Caco-2 (cell line): ENCODE results near the gene GNG7. TPM values are rescaled to one million over a fixed set of nuclear protein-coding genes. Genes with fewer than 3 reads are reported as not detected.

Experiments
- BruUV-seq: library from RNA; stranded (reverse); fragments of 400-500 nt; replicated peaks from 2 replicates; lab custom pipeline; 2021; lab: Mats Ljungman, UMichigan
- CTCF ChIA-PET: fragments of 300-600 bp; sonication (Branson Sonifier 250); formaldehyde crosslinking; loops from one replicate; lab custom pipeline; 2022; ENCODE audit warnings: antibody characterized with exemption; lab: Charles Lee
- POLR2A ChIA-PET: fragments of 300-600 bp; sonication (Branson Sonifier 250); formaldehyde crosslinking; loops from one replicate; lab custom pipeline; 2022; ENCODE audit warnings: antibody characterized with exemption; lab: Charles Lee
- DNase-seq, 2 experiments: peaks; one replicate each; pipeline versions ENCODE4 v3.0.0 to v3.0.0-alpha.2; 2020 to 2022
- H3K27me3 ChIP-seq: replicated peaks from 2 replicates; pipeline ENCODE4 v1.6.0; 2011; ENCODE audit warnings: low read length; ENCODE audit not compliant: control insufficient read depth, insufficient read depth
- H3K36me3 ChIP-seq: 2 replicates; pipeline ENCODE4 v1.5.1; 2011; ENCODE audit warnings: low read length; ENCODE audit not compliant: control insufficient read depth, insufficient read depth
- H3K4me1 ChIP-seq: fragments of 250-450 bp; sonication (Bioruptor Pico); 2 replicates; pipeline ENCODE4 v1.5.1; 2020; ENCODE audit warnings: mild to moderate bottlenecking
- H3K4me3 ChIP-seq: 2 replicates; pipeline ENCODE4 v1.5.1; 2011; ENCODE audit warnings: low read depth, mild to moderate bottlenecking, control low read depth, low read length
- H3K9me3 ChIP-seq: fragments of 250-450 bp; sonication (Bioruptor Pico); 2 replicates; pipeline ENCODE4 v1.5.1; 2020; ENCODE audit warnings: mild to moderate bottlenecking, moderate library complexity
- H3K27ac Mint-ChIP-seq: one replicate; pipeline ENCODE4 v1.8.0; 2022; ENCODE audit warnings: mixed read lengths; ENCODE audit not compliant: unreplicated experiment
- H3K27me3 Mint-ChIP-seq: one replicate; pipeline ENCODE4 v1.8.0; 2022; ENCODE audit warnings: mixed read lengths; ENCODE audit not compliant: insufficient read depth, unreplicated experiment
- H3K36me3 Mint-ChIP-seq: one replicate; pipeline ENCODE4 v1.8.0; 2022; ENCODE audit warnings: mild to moderate bottlenecking, mixed read lengths; ENCODE audit not compliant: insufficient read depth, unreplicated experiment
- H3K4me1 Mint-ChIP-seq: one replicate; pipeline ENCODE4 v1.8.0; 2022; ENCODE audit warnings: low read depth, mixed read lengths; ENCODE audit not compliant: unreplicated experiment
- H3K4me3 Mint-ChIP-seq: one replicate; pipeline ENCODE4 v1.8.0; 2022; ENCODE audit warnings: mild to moderate bottlenecking, moderate library complexity, mixed read lengths; ENCODE audit not compliant: unreplicated experiment
- H3K9me3 Mint-ChIP-seq: one replicate; pipeline ENCODE4 v1.8.0; 2022; ENCODE audit warnings: mixed read lengths; ENCODE audit not compliant: unreplicated experiment
- intact Hi-C: fragments of 100-400 bp; cut with micrococcal nuclease; formaldehyde crosslinking; loops from one replicate; pipeline ENCODE4 v1.10.0; 2022; ENCODE audit not compliant: unreplicated experiment
- microRNA-seq: library from miRNA; unstranded; fragments of <30 nt; microRNA quantifications from one replicate; pipeline ENCODE4 v1.2.0, GENCODE V29; 2022
- total RNA-seq: library from RNA; stranded (reverse); gene quantifications from 2 replicates; pipeline ENCODE4 v1.2.3, GENCODE V29; 2022
- TF ChIP-seq, protein P1 (sequence below), 2 experiments: fragments of 200-600 bp in 1 of 2; IDR thresholded peaks; 1 replicate in 1 of 2; 2 replicates in 1 of 2; pipeline versions ENCODE4 v1.5.1 to v1.8.0; 2011 to 2022; ENCODE audit warnings: antibody characterized with exemption in 1 of 2, control low read depth in 1 of 2, inconsistent platforms in 1 of 2, low read depth in 1 of 2, low read length in 1 of 2, mild to moderate bottlenecking in 1 of 2, moderate library complexity in 1 of 2; ENCODE audit not compliant: insufficient read depth in 1 of 2, severe bottlenecking in 1 of 2, unreplicated experiment in 1 of 2

The GNG7 gene
- total RNA-seq, 1 experiment from 2014 or later: 0.43 TPM

DNA sequence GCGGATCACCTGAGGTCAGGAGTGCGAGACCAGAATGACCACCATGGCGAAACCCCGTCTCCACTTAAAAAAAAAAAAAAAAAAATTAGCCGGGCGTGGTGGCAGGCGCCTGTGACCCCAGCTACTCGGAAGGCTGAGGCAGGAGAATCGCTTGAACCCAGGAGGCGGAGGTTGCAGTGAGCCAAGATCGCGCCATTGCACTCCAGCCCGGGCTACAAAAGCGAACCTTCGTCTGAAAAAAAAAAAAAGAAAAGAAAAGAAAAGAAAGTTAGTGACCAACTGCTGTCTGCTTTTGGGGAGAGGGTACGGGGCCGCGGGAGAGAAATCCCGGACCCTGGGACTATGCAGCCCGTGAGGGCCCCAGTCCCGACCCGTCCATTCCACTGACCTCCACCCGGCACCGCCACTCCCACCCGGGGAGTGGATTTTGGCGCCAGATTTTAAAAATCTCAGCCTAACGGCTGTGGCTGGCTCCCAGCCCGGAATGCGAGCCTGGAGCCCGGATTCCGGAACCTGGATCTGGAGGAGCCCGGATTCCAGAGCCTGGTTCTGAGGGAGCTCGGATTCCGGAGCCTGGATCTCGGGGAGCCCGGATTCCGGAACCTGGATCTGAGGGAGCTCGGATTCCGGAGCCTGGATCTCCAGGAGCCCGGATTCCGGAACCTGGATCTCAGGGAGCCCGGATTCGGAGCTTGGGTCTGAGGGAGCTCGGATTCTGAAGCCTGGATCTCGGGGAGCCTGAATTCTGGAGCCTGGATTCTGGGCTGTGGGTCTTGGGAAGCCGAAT lies 239.7 kb downstream of the GNG7 start:
- no peak overlapping the region for H3K27ac Mint-ChIP-seq

DNA sequence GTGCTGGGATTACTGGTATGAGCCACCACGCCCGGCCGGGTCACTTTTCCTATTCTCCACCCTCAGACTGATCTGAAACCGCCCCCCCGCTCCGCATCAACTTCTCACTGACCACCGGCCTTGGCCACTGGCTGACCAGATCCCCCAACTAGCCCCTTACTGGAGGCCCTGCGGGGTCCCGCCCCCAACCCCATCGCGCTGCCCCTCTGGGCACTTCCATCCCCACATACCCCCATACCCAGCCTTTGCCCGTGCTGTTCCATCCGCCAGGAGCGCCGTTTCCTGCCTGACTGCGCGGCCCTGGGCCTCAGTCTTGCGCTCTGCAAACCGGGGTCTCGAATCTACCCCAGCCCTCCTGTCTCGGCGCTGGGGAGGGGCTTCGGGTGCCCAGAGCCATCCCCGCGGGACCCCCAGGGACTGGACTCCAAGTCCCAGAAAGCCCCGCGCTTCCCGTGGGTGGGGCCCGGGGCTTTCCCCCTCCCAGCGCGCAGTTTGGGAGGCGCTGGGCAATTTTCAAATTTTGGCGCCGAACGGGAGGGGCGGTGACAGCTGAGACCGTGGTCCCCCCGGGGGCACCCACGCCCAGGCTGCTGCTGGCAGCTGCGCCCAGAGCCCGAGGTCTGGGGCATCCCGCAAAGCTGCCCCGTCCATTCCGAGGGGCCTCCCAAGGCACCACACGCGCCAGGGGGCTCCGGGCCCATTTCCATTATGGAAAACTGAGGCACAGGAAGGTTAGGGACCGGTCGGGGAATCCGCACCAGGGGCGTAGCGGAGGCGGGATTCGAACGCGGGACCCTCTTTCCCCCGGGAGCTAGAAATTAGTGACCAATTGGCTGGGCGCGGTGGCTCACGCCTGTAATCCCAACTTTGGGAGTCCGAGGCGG lies 240.5 kb downstream of the GNG7 start:
- H3K4me3 ChIP-seq: no peak overlapping the region
- intact Hi-C loops: no loop called here
- no peaks in the 10 kb centered on the region for H3K4me1 Mint-ChIP-seq
- no peaks in the 10 kb centered on the region for H3K27me3 ChIP-seq
- no peaks in the 10 kb centered on the region for H3K4me1 ChIP-seq
- no TSS peak for BruUV-seq
- no peaks in the 10 kb centered on the region for H3K27me3 Mint-ChIP-seq
- TF ChIP-seq, protein P1, sequence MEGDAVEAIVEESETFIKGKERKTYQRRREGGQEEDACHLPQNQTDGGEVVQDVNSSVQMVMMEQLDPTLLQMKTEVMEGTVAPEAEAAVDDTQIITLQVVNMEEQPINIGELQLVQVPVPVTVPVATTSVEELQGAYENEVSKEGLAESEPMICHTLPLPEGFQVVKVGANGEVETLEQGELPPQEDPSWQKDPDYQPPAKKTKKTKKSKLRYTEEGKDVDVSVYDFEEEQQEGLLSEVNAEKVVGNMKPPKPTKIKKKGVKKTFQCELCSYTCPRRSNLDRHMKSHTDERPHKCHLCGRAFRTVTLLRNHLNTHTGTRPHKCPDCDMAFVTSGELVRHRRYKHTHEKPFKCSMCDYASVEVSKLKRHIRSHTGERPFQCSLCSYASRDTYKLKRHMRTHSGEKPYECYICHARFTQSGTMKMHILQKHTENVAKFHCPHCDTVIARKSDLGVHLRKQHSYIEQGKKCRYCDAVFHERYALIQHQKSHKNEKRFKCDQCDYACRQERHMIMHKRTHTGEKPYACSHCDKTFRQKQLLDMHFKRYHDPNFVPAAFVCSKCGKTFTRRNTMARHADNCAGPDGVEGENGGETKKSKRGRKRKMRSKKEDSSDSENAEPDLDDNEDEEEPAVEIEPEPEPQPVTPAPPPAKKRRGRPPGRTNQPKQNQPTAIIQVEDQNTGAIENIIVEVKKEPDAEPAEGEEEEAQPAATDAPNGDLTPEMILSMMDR (IDR thresholded peaks at IDR 0.05; ENCODE audit: insufficient read depth in 1 of 2, low read depth in 1 of 2, low read length in 1 of 2, severe bottlenecking in 1 of 2, unreplicated experiment in 1 of 2): no peak
- peaks cover 5% of the 10 kb centered on the region for H3K36me3 Mint-ChIP-seq
- no peaks in the 10 kb centered on the region for H3K9me3 ChIP-seq
- POLR2A ChIA-PET: interaction anchor here (1.5 kb wide), 1 partner anchor 14 kb away, joined by 11 read pairs; the partner anchor contains the start of gene GADD45B
- CTCF ChIA-PET: no interaction called here
- H3K36me3 ChIP-seq: no peaks in the 10 kb centered on the region
- no peaks in the 10 kb centered on the region for H3K9me3 Mint-ChIP-seq
- no peak for DNase-seq
- no peak overlapping the region for H3K27ac Mint-ChIP-seq
- peak overlapping the region; percentile 55 for H3K4me3 Mint-ChIP-seq

More for the DNA sequence above, 239.7 kb downstream of the GNG7 start:
- TF ChIP-seq, protein P1 (IDR thresholded peaks at IDR 0.05; ENCODE audit: insufficient read depth in 1 of 2, low read depth in 1 of 2, low read length in 1 of 2, severe bottlenecking in 1 of 2, unreplicated experiment in 1 of 2): no peak
- H3K4me3 Mint-ChIP-seq: peak overlapping the region; percentile 55
- no peaks in the 10 kb centered on the region for H3K4me1 Mint-ChIP-seq
- no peaks in the 10 kb centered on the region for H3K4me1 ChIP-seq
- H3K27me3 ChIP-seq: no peaks in the 10 kb centered on the region
- no peak overlapping the region for H3K4me3 ChIP-seq
- H3K36me3 ChIP-seq: no peaks in the 10 kb centered on the region
- H3K27me3 Mint-ChIP-seq: no peaks in the 10 kb centered on the region
- DNase-seq: peak; percentile 76 to 87
- peaks cover 5% of the 10 kb centered on the region for H3K36me3 Mint-ChIP-seq
- no peaks in the 10 kb centered on the region for H3K9me3 Mint-ChIP-seq
- intact Hi-C loops: no loop called here
- BruUV-seq: no TSS peak
- no peaks in the 10 kb centered on the region for H3K9me3 ChIP-seq
- ChIA-PET CTCF (interaction anchor here (0.5 kb wide), 1 partner anchor 174 kb away, joined by 3 read pairs; no protein-coding TSS in a partner anchor), POLR2A (interaction anchor here (1.5 kb wide), 1 partner anchor 13 kb away, joined by 11 read pairs; the partner anchor contains the start of gene GADD45B)

Small RNA genes within 50 kb of the gene (microRNA-seq; reads per million reads assigned to microRNA genes)
- gene MIR7850: not detected

Other genes with a start within 250 kb of the GNG7 start
- gene LMNB2, start 245.7 kb downstream of the GNG7 start, total RNA-seq: 128 and 130 TPM in 2 replicates
- 20.2 and 23.8 TPM in 2 replicates for gene GADD45B, start 226.6 kb downstream of the GNG7 start, total RNA-seq
- 2.3 TPM in 2 replicates for gene DIRAS1, start 18.7 kb upstream of the GNG7 start, total RNA-seq
- gene SLC39A3, start 37.3 kb upstream of the GNG7 start, total RNA-seq: 33.2 and 35.0 TPM in 2 replicates
- gene SGTA, start 80.6 kb upstream of the GNG7 start, total RNA-seq: 90.1 TPM in 2 replicates
- 118 and 119 TPM in 2 replicates for gene THOP1, start 82.8 kb upstream of the GNG7 start, total RNA-seq
- 3.6 and 3.7 TPM in 2 replicates for gene ZNF554, start 117.2 kb upstream of the GNG7 start, total RNA-seq
- gene ZNF555, start 138.8 kb upstream of the GNG7 start, total RNA-seq: 4.7 and 6.2 TPM in 2 replicates
- 0.57 and 0.93 TPM in 2 replicates for gene ZNF556, start 164.6 kb upstream of the GNG7 start, total RNA-seq
- gene ZNF57, start 198.2 kb upstream of the GNG7 start, total RNA-seq: 5.8 and 7.6 TPM in 2 replicates
- gene ZNF77, start 242.3 kb upstream of the GNG7 start, total RNA-seq: 6.3 and 6.6 TPM in 2 replicates